K562 (cell line): ENCODE results near the gene CCDC87. TPM values are rescaled to one million over a fixed set of nuclear protein-coding genes. Genes with fewer than 3 reads are reported as not detected.
A peak's percentile ranks its signal among the peaks of the same experiment; 100 is the strongest.

Experiments used
- ASH1L ChIP-seq: fragments of 450-650 bp; IDR thresholded peaks from 2 replicates; pipeline ENCODE4 v1.6.1; 2018; ENCODE audit warnings: borderline replicate concordance, mild to moderate bottlenecking, low read depth; ENCODE audit not compliant: partially characterized antibody
- CBX1 ChIP-seq: sonication (generic); IDR thresholded peaks from 2 replicates; pipeline ENCODE4 v1.6.1; 2016; ENCODE audit warnings: antibody characterized with exemption, low read depth, mild to moderate bottlenecking
- CBX3 ChIP-seq, 2 experiments: IDR thresholded peaks; 1 replicate in 1 of 2; 2 replicates in 1 of 2; pipeline ENCODE4 v1.6.1; 2012; ENCODE audit warnings: inconsistent platforms in 2 of 2, low read length in 2 of 2, borderline replicate concordance in 1 of 2, control low read depth in 1 of 2
- CREB1 ChIP-seq, 2 experiments: sonication (generic) in 1 of 2; formaldehyde crosslinking in 1 of 2; IDR thresholded peaks; 2 replicates each; pipeline versions ENCODE4 v1.6.1 to v1.8.0; 2012 to 2022; ENCODE audit warnings: inconsistent platforms in 1 of 2, mild to moderate bottlenecking in 1 of 2, missing genetic modification reagents in 1 of 2, moderate library complexity in 1 of 2
- DIDO1 ChIP-seq: fragments of 450-650 bp; IDR thresholded peaks from 2 replicates; pipeline ENCODE4 v1.6.1; 2016; ENCODE audit warnings: low read depth, missing biosample characterization, missing genetic modification characterization
- ESRRB ChIP-seq: fragments of 250-450 bp; sonication (Bioruptor Pico); IDR thresholded peaks from 2 replicates; pipeline ENCODE4 v1.5.0; 2020; ENCODE audit warnings: mild to moderate bottlenecking, moderate library complexity, borderline replicate concordance
- GATAD2B ChIP-seq: fragments of 450-650 bp; IDR thresholded peaks from 2 replicates; pipeline ENCODE4 v1.6.1; 2017; ENCODE audit warnings: mild to moderate bottlenecking, borderline replicate concordance
- NFE2L1 ChIP-seq: fragments of 450-650 bp; IDR thresholded peaks from 2 replicates; pipeline ENCODE4 v1.6.1; 2016; ENCODE audit warnings: missing genetic modification characterization, low read depth, mild to moderate bottlenecking, missing compliant biosample characterization, moderate library complexity, borderline replicate concordance
- POLR3G ChIP-seq: IDR thresholded peaks from 2 replicates; pipeline ENCODE4 v1.6.1; 2011; ENCODE audit not compliant: insufficient read length, insufficient replicate concordance; ENCODE audit errors: extremely low read depth
- PTBP1 ChIP-seq: fragments of 200-400 bp; formaldehyde crosslinking; IDR thresholded peaks from 2 replicates; pipeline ENCODE4 v1.6.1; 2017; ENCODE audit warnings: low read depth, low read length
- PURB ChIP-seq: sonication (generic); formaldehyde crosslinking; IDR thresholded peaks from 2 replicates; pipeline ENCODE4 v1.9.0; 2021; ENCODE audit warnings: low read depth, mild to moderate bottlenecking, missing genetic modification reagents
- SRSF1 ChIP-seq: fragments of 200-400 bp; formaldehyde crosslinking; IDR thresholded peaks from 2 replicates; pipeline ENCODE4 v1.6.1; 2017; ENCODE audit warnings: mild to moderate bottlenecking, low read depth, low read length, moderate library complexity
- TBP ChIP-seq: optimal IDR thresholded peaks from 2 replicates; pipeline ENCODE3; 2011; ENCODE audit warnings: low read depth, low read length, improper control_type of control experiment
- VEZF1 ChIP-seq: fragments of 200-800 bp; sonication (Bioruptor generic); IDR thresholded peaks from 2 replicates; pipeline ENCODE4 v1.6.1; 2017; ENCODE audit warnings: missing genetic modification characterization, missing compliant biosample characterization
- ZNF197 ChIP-seq: fragments of 200-800 bp; sonication (Bioruptor generic); IDR thresholded peaks from 2 replicates; pipeline ENCODE4 v1.6.1; 2016; ENCODE audit warnings: low read depth, missing genetic modification characterization, missing compliant biosample characterization
- ZNF316 ChIP-seq: fragments of 450-650 bp; IDR thresholded peaks from 2 replicates; pipeline ENCODE4 v1.6.1; 2016
- polyA plus RNA-seq, 8 experiments: library from polyadenylated mRNA; depleted of rRNA in 4 of 8; stranded (reverse) in 5 of 8; unstranded in 3 of 8; fragments of >200 nt; fragmentation: Nextera tagmentation in 2 of 8; fragmentation: Illumina TruSeq in 1 of 8; extraction: Ambion mirVana in 2 of 8; extraction: Trizol in 1 of 8; gene quantifications; 2 replicates each; pipeline versions ENCODE4 v1.2.1 to v1.2.3, GENCODE V29; 2011 to 2014; ENCODE audit warnings: inconsistent platforms in 1 of 8, missing spikeins in 1 of 8
- total RNA-seq, 7 experiments: library from RNA; depleted of rRNA in 6 of 7; stranded (reverse); fragments of >200 nt in 6 of 7; fragmentation: Illumina TruSeq in 2 of 7; extraction: Trizol in 2 of 7; gene quantifications; 2 replicates each; pipeline versions ENCODE4 v1.2.1 to v1.2.3, GENCODE V29; 2011 to 2021; ENCODE audit warnings: low replicate concordance in 1 of 7
- TF ChIP-seq, protein P1 (sequence below), 2 experiments: fragments of 450-650 bp in 1 of 2; sonication (generic) in 1 of 2; formaldehyde crosslinking in 1 of 2; IDR thresholded peaks in 1 of 2; conservative IDR thresholded peaks in 1 of 2; 2 replicates each; pipeline versions ENCODE4 v1.6.1 to v1.8.1; 2016 to 2023; ENCODE audit warnings: mild to moderate bottlenecking in 2 of 2, moderate library complexity in 2 of 2, inconsistent platforms in 1 of 2, missing genetic modification reagents in 1 of 2
- TF ChIP-seq, protein P2 (sequence below): sonication (generic); formaldehyde crosslinking; IDR thresholded peaks from 2 replicates; pipeline ENCODE4 v1.8.0; 2022; ENCODE audit warnings: mild to moderate bottlenecking, missing genetic modification reagents
- TF ChIP-seq, protein P3 (sequence below): fragments of 450-650 bp; IDR thresholded peaks from 2 replicates; pipeline ENCODE4 v1.6.1; 2017; ENCODE audit warnings: antibody characterized with exemption, mild to moderate bottlenecking

Gene CCDC87
- total and polyA plus RNA-seq, 9 of the 15 experiments (the other 6 are each of a cell fraction or from before 2014, with no cell fraction given): 0.03 to 0.44 (median 0.15) TPM; not detected in 1

DNA sequence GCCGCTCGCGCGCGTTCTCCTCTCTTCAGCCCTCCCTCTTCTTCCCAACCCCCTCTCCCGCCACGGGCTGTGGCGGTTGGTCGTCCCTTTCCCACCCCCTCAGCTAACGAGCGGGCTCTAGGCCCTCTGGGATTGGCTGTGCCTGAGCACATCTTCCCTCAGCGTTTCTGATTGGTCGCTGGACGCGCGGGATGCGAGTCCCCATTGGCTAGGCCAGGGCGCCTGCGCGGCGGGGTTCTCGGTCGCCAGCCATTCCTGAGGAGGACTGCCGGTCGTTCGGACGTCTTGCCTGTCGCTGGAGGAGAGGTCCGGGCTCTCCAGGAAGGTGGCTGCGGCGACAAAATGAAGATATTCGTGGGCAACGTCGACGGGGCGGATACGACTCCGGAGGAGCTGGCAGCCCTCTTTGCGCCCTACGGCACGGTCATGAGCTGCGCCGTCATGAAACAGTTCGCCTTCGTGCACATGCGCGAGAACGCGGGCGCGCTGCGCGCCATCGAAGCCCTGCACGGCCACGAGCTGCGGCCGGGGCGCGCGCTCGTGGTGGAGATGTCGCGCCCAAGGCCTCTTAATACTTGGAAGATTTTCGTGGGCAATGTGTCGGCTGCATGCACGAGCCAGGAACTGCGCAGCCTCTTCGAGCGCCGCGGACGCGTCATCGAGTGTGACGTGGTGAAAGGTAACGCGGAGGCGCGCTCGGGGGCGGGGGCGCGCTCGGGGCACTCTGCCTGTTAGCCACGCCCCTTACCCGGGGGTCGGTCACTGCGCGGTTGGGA is 23.7 kb upstream of the CCDC87 start, which contains the start of gene RBM14 (continued):
- TF ChIP-seq, protein P1, sequence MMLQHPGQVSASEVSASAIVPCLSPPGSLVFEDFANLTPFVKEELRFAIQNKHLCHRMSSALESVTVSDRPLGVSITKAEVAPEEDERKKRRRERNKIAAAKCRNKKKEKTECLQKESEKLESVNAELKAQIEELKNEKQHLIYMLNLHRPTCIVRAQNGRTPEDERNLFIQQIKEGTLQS (IDR thresholded peaks at IDR 0.05): peak; percentile 32
- TF ChIP-seq, protein P1 (CRISPR knock-in tag; conservative IDR thresholded peaks at IDR 0.05): 0 out of 2 replicates have a peak, but pooled peaks have one; percentile 10
- TF ChIP-seq ZNF316: 0 out of 2 replicates have a peak, but pooled peaks have one; percentile 8
- TF ChIP-seq SRSF1: peak; percentile 83; the same call in 1 of the 2 replicates
- peak; percentile 80; the same call in 1 of the 2 replicates for TF ChIP-seq CBX1
- TF ChIP-seq ASH1L: peak; percentile 95
- no peak for TF ChIP-seq PURB (CRISPR knock-in tag)
- TF ChIP-seq TBP: peak; percentile 97
- no peak for TF ChIP-seq PTBP1
- TF ChIP-seq ESRRB (CRISPR knock-in tag): no peak
- TF ChIP-seq CREB1 (IDR thresholded peaks at IDR 0.05): peak; percentile 86
- peak; percentile 90 for TF ChIP-seq CREB1 (CRISPR knock-in tag; IDR thresholded peaks at IDR 0.05)
- TF ChIP-seq NFE2L1 (tag): no peak
- TF ChIP-seq, protein P2, sequence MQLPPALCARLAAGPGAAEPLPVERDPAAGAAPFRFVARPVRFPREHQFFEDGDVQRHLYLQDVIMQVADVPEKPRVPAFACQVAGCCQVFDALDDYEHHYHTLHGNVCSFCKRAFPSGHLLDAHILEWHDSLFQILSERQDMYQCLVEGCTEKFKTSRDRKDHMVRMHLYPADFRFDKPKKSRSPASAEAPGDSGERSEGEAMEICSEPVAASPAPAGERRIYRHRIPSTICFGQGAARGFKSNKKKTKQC (CRISPR knock-in tag): peak; percentile 92
- peak; percentile 93; the same call in 1 of the 2 replicates for TF ChIP-seq ZNF197 (CRISPR knock-in tag)
- TF ChIP-seq, protein P3, sequence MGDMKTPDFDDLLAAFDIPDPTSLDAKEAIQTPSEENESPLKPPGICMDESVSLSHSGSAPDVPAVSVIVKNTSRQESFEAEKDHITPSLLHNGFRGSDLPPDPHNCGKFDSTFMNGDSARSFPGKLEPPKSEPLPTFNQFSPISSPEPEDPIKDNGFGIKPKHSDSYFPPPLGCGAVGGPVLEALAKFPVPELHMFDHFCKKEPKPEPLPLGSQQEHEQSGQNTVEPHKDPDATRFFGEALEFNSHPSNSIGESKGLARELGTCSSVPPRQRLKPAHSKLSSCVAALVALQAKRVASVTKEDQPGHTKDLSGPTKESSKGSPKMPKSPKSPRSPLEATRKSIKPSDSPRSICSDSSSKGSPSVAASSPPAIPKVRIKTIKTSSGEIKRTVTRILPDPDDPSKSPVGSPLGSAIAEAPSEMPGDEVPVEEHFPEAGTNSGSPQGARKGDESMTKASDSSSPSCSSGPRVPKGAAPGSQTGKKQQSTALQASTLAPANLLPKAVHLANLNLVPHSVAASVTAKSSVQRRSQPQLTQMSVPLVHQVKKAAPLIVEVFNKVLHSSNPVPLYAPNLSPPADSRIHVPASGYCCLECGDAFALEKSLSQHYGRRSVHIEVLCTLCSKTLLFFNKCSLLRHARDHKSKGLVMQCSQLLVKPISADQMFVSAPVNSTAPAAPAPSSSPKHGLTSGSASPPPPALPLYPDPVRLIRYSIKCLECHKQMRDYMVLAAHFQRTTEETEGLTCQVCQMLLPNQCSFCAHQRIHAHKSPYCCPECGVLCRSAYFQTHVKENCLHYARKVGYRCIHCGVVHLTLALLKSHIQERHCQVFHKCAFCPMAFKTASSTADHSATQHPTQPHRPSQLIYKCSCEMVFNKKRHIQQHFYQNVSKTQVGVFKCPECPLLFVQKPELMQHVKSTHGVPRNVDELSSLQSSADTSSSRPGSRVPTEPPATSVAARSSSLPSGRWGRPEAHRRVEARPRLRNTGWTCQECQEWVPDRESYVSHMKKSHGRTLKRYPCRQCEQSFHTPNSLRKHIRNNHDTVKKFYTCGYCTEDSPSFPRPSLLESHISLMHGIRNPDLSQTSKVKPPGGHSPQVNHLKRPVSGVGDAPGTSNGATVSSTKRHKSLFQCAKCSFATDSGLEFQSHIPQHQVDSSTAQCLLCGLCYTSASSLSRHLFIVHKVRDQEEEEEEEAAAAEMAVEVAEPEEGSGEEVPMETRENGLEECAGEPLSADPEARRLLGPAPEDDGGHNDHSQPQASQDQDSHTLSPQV: no peak
- TF ChIP-seq VEZF1: peak; percentile 90
- no peak for TF ChIP-seq DIDO1 (tag)
- TF ChIP-seq GATAD2B: no peak
- no peak for TF ChIP-seq POLR3G
- peak in 1 of 2 experiments; percentile 75; a peak in 1 of 3 replicates for TF ChIP-seq CBX3 (IDR thresholded peaks at IDR 0.05; ENCODE audit: borderline replicate concordance in 1 of 2, low read length in 2 of 2)
